Lung (tissue), 12 donors: ENCODE data around the gene TRPM2. TPM values are rescaled to one million over a fixed set of nuclear protein-coding genes. Genes with fewer than 3 reads are reported as not detected.

Source experiments
- ATAC-seq: fragments of 200-7000 bp; cut with Tn5 transposase; one replicate; pipeline ENCODE4 v1.9.1; 2020; ENCODE audit warnings: moderate number of reproducible peaks; ENCODE audit not compliant: insufficient read depth, low FRiP score
- DNase-seq, 3 donors: peaks; one replicate each; pipeline ENCODE4 v3.0.0-alpha.2; 2013 to 2017
- H3K27ac ChIP-seq, 2 donors: one replicate each; pipeline ENCODE4 v1.5.1; 2013; ENCODE audit warnings: mild to moderate bottlenecking in 2 of 2, moderate library complexity in 2 of 2, control low read depth in 1 of 2, inconsistent platforms in 1 of 2, low read depth in 1 of 2, low read length in 1 of 2
- H3K27me3 ChIP-seq, 3 donors: one replicate each; pipeline ENCODE4 v1.5.1; 2013; ENCODE audit warnings: low read length in 2 of 3; ENCODE audit not compliant: control insufficient read depth in 3 of 3, insufficient read depth in 3 of 3
- H3K36me3 ChIP-seq, 4 donors: one replicate each; pipeline ENCODE4 v1.5.1; 2013; ENCODE audit warnings: low read length in 4 of 4, mild to moderate bottlenecking in 1 of 4, moderate library complexity in 1 of 4; ENCODE audit not compliant: control insufficient read depth in 4 of 4, insufficient read depth in 4 of 4
- H3K4me1 ChIP-seq, 5 donors: one replicate each; pipeline ENCODE4 v1.5.1; 2013; ENCODE audit warnings: low read length in 5 of 5, mild to moderate bottlenecking in 2 of 5, moderate library complexity in 1 of 5; ENCODE audit not compliant: control insufficient read depth in 5 of 5, insufficient read depth in 5 of 5
- H3K4me3 ChIP-seq: one replicate; pipeline ENCODE4 v1.5.1; 2013; ENCODE audit warnings: mild to moderate bottlenecking, control low read depth, moderate library complexity
- H3K9ac ChIP-seq, 2 donors: one replicate each; pipeline ENCODE4 v1.5.1; 2013; ENCODE audit warnings: low read length in 2 of 2, control low read depth in 1 of 2; ENCODE audit not compliant: insufficient read depth in 1 of 2
- H3K9me3 ChIP-seq, 4 donors: one replicate each; pipeline ENCODE4 v1.5.1; 2013; ENCODE audit warnings: low read length in 3 of 4, mild to moderate bottlenecking in 1 of 4, moderate library complexity in 1 of 4; ENCODE audit not compliant: control insufficient read depth in 4 of 4, insufficient read depth in 3 of 4
- CTCF ChIP-seq: IDR thresholded peaks from 2 replicates; pipeline ENCODE4 v1.5.1; 2012; ENCODE audit warnings: mild to moderate bottlenecking; ENCODE audit errors: control extremely low read depth, extremely low read depth
- WGBS, 2 donors: extraction: QIAGEN DNeasy Blood & Tissue Kit; methylation state at CpG; one replicate each; pipeline ENCODE4 v1.1.7; 2013; 5-methylcytosine and 5-hydroxymethylcytosine counted together
- polyA plus RNA-seq, 2 donors: library from polyadenylated mRNA; stranded (reverse); fragments of 200-250 nt; gene quantifications; one replicate each; pipeline ENCODE4 v1.2.1, GENCODE V29; 2013
- total RNA-seq, 2 donors: library from RNA; depleted of rRNA in 1 of 2; stranded (reverse); fragments of >200 nt in 1 of 2; gene quantifications; one replicate each; pipeline ENCODE4 v1.2.1, GENCODE V29; 2014 to 2021
- donor health status: control.
- donor health status: control.
- donor health status: Bipolar disorder and iron deficiency.
- donor health status: healthy.
- donor health status: DM: yes; HTN: yes; CAD: no.

Gene TRPM2
- total and polyA plus RNA-seq, 4 donors, result 5.9 to 26.2 (median 10.3) TPM

DNA sequence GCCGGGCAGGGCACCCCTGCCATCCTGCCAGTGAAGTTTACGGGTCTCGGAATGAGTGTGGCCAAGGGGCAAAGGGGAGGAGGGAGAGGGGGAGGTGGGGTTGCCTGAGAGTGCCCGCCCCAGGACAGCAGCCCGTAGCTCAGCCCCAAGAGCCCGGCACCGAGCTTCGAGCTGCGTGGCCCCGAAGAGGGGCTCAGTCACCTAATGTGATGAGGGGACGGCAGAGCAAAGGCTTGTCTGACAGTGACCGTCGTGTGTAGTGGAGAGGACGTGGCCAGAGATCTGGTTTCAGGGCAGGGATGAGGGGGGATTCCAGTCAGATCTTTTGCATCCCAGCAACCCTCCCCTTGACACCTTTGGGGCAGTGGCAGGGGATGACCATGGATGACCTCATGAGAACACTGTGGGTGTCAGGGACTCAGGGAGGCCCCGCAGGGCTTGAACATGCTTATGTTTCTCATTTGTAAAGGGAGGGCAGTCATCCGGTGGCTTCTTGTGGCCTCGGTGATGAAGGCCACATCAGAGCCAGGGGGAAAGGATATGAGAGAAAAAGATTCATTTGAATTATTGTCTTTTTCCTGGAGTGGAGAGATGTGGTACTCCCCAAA lies 1.1 kb upstream of the TRPM2 start:
- WGBS, 2 donors, result 74 to 79% methylated on average over 17 of the region's 17 CpGs
- Histone ChIP-seq H3K4me1 (peaks cover 0 to 9% (median 7%) of the 10 kb centered on the region in 5 donors), H3K27me3 (peaks cover 4 to 39% (median 15%) of the 10 kb centered on the region in 3 donors)

DNA sequence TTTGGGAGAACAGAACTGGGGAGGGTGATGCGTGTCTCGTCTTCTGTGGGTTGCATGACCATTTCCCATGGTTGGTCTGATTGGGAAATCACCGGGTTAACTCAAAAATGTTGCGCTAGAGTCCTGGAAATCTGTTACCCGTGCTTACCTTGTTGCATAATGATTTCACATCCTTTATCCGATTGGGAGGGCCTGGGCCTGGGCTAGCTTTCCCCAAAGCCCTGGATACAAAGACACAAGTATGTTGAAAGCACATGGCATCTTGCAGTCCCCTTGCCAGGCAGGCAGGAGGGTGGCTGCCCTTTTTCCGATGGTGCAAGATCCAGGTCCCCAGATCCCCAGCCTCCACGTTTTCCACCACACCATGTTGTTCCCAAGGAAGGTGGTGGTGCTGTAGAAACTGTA lies 582 bp downstream of the TRPM2 start:
- ATAC-seq (peak; percentile 28), DNase-seq (no peak)
- H3K27me3 ChIP-seq, result peaks cover 4 to 34% (median 15%) of the 10 kb centered on the region in 3 donors
- H3K9me3 ChIP-seq, result peaks cover 0 to 4% (median 0%) of the 10 kb centered on the region in 4 donors
- no peaks in the 10 kb centered on the region for H3K36me3 ChIP-seq
- H3K4me1 ChIP-seq, result peaks cover 0 to 9% (median 4%) of the 10 kb centered on the region in 5 donors
- 25 to 54% methylated on average over 8 of the region's 8 CpGs for WGBS, 2 donors
- no peak for TF ChIP-seq CTCF
- no peak overlapping the region for H3K4me3 ChIP-seq
- H3K9ac ChIP-seq, result no peak overlapping the region
- H3K27ac ChIP-seq, result peak overlapping the region in 1 of 2 donors; percentile 80

More for the DNA sequence above, 1.1 kb upstream of the TRPM2 start:
- Histone ChIP-seq H3K4me3 (no peak overlapping the region), H3K9me3 (peaks cover 0 to 4% (median 0%) of the 10 kb centered on the region in 4 donors), H3K27ac (no peak overlapping the region), H3K36me3 (no peaks in the 10 kb centered on the region), H3K9ac (no peak overlapping the region)
- ATAC-seq (no peak), DNase-seq (no peak)
- no peak for TF ChIP-seq CTCF

- DNase-seq (no peak), ATAC-seq (no peak)
- no peak overlapping the region for H3K9ac ChIP-seq
- no peak overlapping the region for H3K4me3 ChIP-seq
- H3K27me3 ChIP-seq, result peaks cover 4 to 25% (median 11%) of the 10 kb centered on the region in 3 donors
- H3K36me3 ChIP-seq, result no peaks in the 10 kb centered on the region
- no peak overlapping the region for H3K27ac ChIP-seq
- WGBS, 2 donors, result 67 to 71% methylated on average over 24 of the region's 24 CpGs
- H3K4me1 ChIP-seq, result peaks cover 0 to 9% (median 4%) of the 10 kb centered on the region in 5 donors
- TF ChIP-seq CTCF, result no peak
- peaks cover 0 to 4% (median 0%) of the 10 kb centered on the region in 4 donors for H3K9me3 ChIP-seq
These were observed 1.7 kb downstream of the TRPM2 start for GRCh38 chr21:44354775-44355771.
